NCI-H146 (cell line): ENCODE data around the gene MORC2.
A peak's percentile ranks its signal among the peaks of the same experiment; 100 is the strongest.

Source experiments
- DNase-seq: peaks from one replicate; lab custom pipeline; 2025; lab: John Stamatoyannopoulos, UW

The MORC2 gene

GRCh38 chr22:30968015-30968923 lies at the start of gene MORC2:
MORC2 (minus strand) TSS chr22:30968774; CDS start chr22:30967889, 885 bp downstream.
- DNase-seq, result peak; percentile 74

- no peak for DNase-seq
Observed at GRCh38 chr22:31005535-31005934, 37.0 kb upstream of the MORC2 start.

- no peak for DNase-seq
Observed at GRCh38 chr22:31001124-31001770, 32.7 kb upstream of the MORC2 start.

- DNase-seq, result peak; percentile 0
Observed at GRCh38 chr22:30998329-30998728, 29.8 kb upstream of the MORC2 start.

- no peak for DNase-seq
Observed at GRCh38 chr22:30996462-30996861, 27.9 kb upstream of the MORC2 start.

- DNase-seq, result no peak
Observed at GRCh38 chr22:30994960-30995359, 26.4 kb upstream of the MORC2 start.

GRCh38 chr22:30992565-30992964 lies 24.0 kb upstream of the MORC2 start:
- DNase-seq, result no peak

GRCh38 chr22:30990690-30991089 lies 22.1 kb upstream of the MORC2 start:
- no peak for DNase-seq

GRCh38 chr22:30989474-30989873 lies 20.9 kb upstream of the MORC2 start:
- no peak for DNase-seq

GRCh38 chr22:30985561-30986208 lies 17.1 kb upstream of the MORC2 start:
- DNase-seq, result peak; percentile 87

- no peak for DNase-seq
Observed at GRCh38 chr22:30984317-30984716, 15.7 kb upstream of the MORC2 start.

GRCh38 chr22:30982512-30982911 lies 13.9 kb upstream of the MORC2 start:
- DNase-seq, result no peak

- no peak for DNase-seq
Observed at GRCh38 chr22:30979932-30980331, 11.4 kb upstream of the MORC2 start.

GRCh38 chr22:30978304-30978962 lies 9.9 kb upstream of the MORC2 start:
- DNase-seq, result no peak

- peak; percentile 9 for DNase-seq
Observed at GRCh38 chr22:30970356-30970746, 1.8 kb upstream of the MORC2 start.

- peak; percentile 30 for DNase-seq
Observed at GRCh38 chr22:30969532-30970355, 1.2 kb upstream of the MORC2 start.

- DNase-seq, result peak; percentile 97
Observed at GRCh38 chr22:30968924-30969531, 454 bp upstream of the MORC2 start, which contains the start of gene TUG1. TUG1 (plus strand) TSS chr22:30969265.

GRCh38 chr22:30964858-30965257 lies 3.7 kb downstream of the MORC2 start:
- no peak for DNase-seq

GRCh38 chr22:30955153-30955552 lies 13.4 kb downstream of the MORC2 start:
- no peak for DNase-seq

GRCh38 chr22:30953206-30953605 lies 15.4 kb downstream of the MORC2 start:
- DNase-seq, result no peak
